SK-N-SH treated with all-trans-retinoic acid at 6 μM for 48 hours (cell line): Measurements from ENCODE around the gene XRCC4.

ENCODE experiments used
- ATAC-seq: fragments of 200-7000 bp; cut with Tn5 transposase; 3 replicates; pipeline ENCODE4 v1.9.1; 2020; ENCODE audit warnings: mild to moderate bottlenecking, moderate library complexity
- ARNTL ChIP-seq: fragments of 450-650 bp; formaldehyde crosslinking; IDR thresholded peaks from 2 replicates; pipeline ENCODE4 v1.5.0; 2020; ENCODE audit warnings: low read depth, mild to moderate bottlenecking, moderate library complexity, borderline replicate concordance
- CSDC2 ChIP-seq: fragments of 250-450 bp; sonication (Bioruptor Pico); IDR thresholded peaks from 2 replicates; pipeline ENCODE4 v1.5.0; 2020; ENCODE audit warnings: mild to moderate bottlenecking, moderate library complexity
- ESRRG ChIP-seq: fragments of 250-450 bp; sonication (Bioruptor Pico); IDR thresholded peaks from 2 replicates; pipeline ENCODE4 v1.6.1; 2021; ENCODE audit warnings: mild to moderate bottlenecking
- GLIS3 ChIP-seq: fragments of 250-450 bp; sonication (Bioruptor Pico); IDR thresholded peaks from 2 replicates; pipeline ENCODE4 v1.5.0; 2020; ENCODE audit warnings: mild to moderate bottlenecking, moderate library complexity
- ISL1 ChIP-seq: fragments of 250-450 bp; sonication (Bioruptor Pico); IDR thresholded peaks from 2 replicates; pipeline ENCODE4 v2.1.2; 2022; ENCODE audit warnings: mild to moderate bottlenecking, moderate library complexity
- OSR1 ChIP-seq: fragments of 250-450 bp; sonication (Bioruptor Pico); IDR thresholded peaks from 2 replicates; pipeline ENCODE4 v1.8.0; 2022; ENCODE audit warnings: moderate library complexity, mild to moderate bottlenecking, inconsistent platforms
- PPARA ChIP-seq: fragments of 250-450 bp; sonication (Bioruptor Pico); IDR thresholded peaks from 2 replicates; pipeline ENCODE4 v1.5.0; 2020; ENCODE audit warnings: mild to moderate bottlenecking, borderline replicate concordance
- TCF4 ChIP-seq: fragments of 250-450 bp; sonication (Bioruptor Pico); IDR thresholded peaks from 2 replicates; pipeline ENCODE4 v1.8.0; 2021; ENCODE audit warnings: mild to moderate bottlenecking, moderate library complexity, borderline replicate concordance
- ZFP3 ChIP-seq: fragments of 250-450 bp; sonication (Bioruptor Pico); IDR thresholded peaks from 2 replicates; pipeline ENCODE4 v1.5.0; 2020; ENCODE audit warnings: mild to moderate bottlenecking, moderate library complexity
- ZFP30 ChIP-seq: fragments of 450-650 bp; formaldehyde crosslinking; IDR thresholded peaks from 2 replicates; pipeline ENCODE4 v1.5.0; 2022; ENCODE audit warnings: mild to moderate bottlenecking, moderate library complexity
- ZNF565 ChIP-seq: fragments of 450-650 bp; formaldehyde crosslinking; conservative IDR thresholded peaks from 2 replicates; pipeline ENCODE4 v1.5.0; 2020; ENCODE audit warnings: low read depth, mild to moderate bottlenecking, moderate library complexity
- ZNF8 ChIP-seq: fragments of 450-650 bp; formaldehyde crosslinking; IDR thresholded peaks from 2 replicates; pipeline ENCODE4 v1.5.0; 2020; ENCODE audit warnings: mild to moderate bottlenecking, moderate library complexity
- TF ChIP-seq, protein P1 (sequence below): fragments of 250-450 bp; sonication (Bioruptor Pico); IDR thresholded peaks from 2 replicates; pipeline ENCODE4 v1.8.0; 2020; ENCODE audit warnings: mild to moderate bottlenecking, moderate library complexity, borderline replicate concordance
- TF ChIP-seq, protein P2 (sequence below): fragments of 250-450 bp; sonication (Bioruptor Pico); IDR thresholded peaks from 2 replicates; pipeline ENCODE4 v1.5.1; 2020; ENCODE audit warnings: low read depth, mild to moderate bottlenecking, moderate library complexity
- TF ChIP-seq, protein P3 (sequence below): fragments of 250-450 bp; sonication (Bioruptor Pico); IDR thresholded peaks from 2 replicates; pipeline ENCODE4 v1.5.1; 2021; ENCODE audit warnings: mild to moderate bottlenecking, moderate library complexity
- TF ChIP-seq, protein P4 (sequence below): fragments of 250-450 bp; sonication (Bioruptor Pico); IDR thresholded peaks from 2 replicates; pipeline ENCODE4 v1.5.0; 2020; ENCODE audit warnings: mild to moderate bottlenecking, moderate library complexity
- TF ChIP-seq, protein P5 (sequence below): fragments of 250-450 bp; sonication (Bioruptor Pico); IDR thresholded peaks from 2 replicates; pipeline ENCODE4 v1.8.0; 2021; ENCODE audit warnings: low read depth, mild to moderate bottlenecking, moderate library complexity, borderline replicate concordance

Gene XRCC4

DNA sequence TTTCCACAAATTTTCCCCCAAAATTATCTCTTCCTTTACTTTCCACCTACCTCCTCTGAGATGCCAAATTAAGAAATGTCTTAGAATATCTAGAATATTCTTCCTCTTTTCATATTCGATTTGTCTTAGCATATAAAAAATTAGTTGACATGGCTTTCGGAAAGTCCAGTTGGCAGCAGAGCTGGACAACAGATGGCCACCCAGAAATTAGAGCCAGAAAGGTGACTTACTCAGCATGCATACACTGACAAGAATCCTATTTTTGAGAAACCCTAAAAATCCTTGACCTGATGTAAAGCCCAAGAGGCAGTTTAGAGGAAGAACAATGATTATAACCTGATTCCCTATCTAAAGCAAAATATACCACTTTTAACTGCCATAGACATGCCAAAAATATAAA, 22.2 kb upstream of the XRCC4 start:
- TF ChIP-seq ISL1 (CRISPR knock-in tag) (no peak), CSDC2 (CRISPR knock-in tag) (no peak), ZNF8 (no peak), ZFP30 (CRISPR knock-in tag) (no peak), ZNF565 (no peak), ARNTL (no peak), ZFP3 (CRISPR knock-in tag) (no peak), OSR1 (no peak), PPARA (CRISPR knock-in tag) (no peak), TCF4 (no peak), GLIS3 (CRISPR knock-in tag) (no peak)
- TF ChIP-seq, protein P1, sequence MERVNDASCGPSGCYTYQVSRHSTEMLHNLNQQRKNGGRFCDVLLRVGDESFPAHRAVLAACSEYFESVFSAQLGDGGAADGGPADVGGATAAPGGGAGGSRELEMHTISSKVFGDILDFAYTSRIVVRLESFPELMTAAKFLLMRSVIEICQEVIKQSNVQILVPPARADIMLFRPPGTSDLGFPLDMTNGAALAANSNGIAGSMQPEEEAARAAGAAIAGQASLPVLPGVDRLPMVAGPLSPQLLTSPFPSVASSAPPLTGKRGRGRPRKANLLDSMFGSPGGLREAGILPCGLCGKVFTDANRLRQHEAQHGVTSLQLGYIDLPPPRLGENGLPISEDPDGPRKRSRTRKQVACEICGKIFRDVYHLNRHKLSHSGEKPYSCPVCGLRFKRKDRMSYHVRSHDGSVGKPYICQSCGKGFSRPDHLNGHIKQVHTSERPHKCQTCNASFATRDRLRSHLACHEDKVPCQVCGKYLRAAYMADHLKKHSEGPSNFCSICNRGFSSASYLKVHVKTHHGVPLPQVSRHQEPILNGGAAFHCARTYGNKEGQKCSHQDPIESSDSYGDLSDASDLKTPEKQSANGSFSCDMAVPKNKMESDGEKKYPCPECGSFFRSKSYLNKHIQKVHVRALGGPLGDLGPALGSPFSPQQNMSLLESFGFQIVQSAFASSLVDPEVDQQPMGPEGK, result no peak
- TF ChIP-seq, protein P2, sequence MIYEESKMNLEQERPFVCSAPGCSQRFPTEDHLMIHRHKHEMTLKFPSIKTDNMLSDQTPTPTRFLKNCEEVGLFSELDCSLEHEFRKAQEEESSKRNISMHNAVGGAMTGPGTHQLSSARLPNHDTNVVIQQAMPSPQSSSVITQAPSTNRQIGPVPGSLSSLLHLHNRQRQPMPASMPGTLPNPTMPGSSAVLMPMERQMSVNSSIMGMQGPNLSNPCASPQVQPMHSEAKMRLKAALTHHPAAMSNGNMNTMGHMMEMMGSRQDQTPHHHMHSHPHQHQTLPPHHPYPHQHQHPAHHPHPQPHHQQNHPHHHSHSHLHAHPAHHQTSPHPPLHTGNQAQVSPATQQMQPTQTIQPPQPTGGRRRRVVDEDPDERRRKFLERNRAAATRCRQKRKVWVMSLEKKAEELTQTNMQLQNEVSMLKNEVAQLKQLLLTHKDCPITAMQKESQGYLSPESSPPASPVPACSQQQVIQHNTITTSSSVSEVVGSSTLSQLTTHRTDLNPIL (CRISPR knock-in tag), result no peak
- TF ChIP-seq, protein P3, sequence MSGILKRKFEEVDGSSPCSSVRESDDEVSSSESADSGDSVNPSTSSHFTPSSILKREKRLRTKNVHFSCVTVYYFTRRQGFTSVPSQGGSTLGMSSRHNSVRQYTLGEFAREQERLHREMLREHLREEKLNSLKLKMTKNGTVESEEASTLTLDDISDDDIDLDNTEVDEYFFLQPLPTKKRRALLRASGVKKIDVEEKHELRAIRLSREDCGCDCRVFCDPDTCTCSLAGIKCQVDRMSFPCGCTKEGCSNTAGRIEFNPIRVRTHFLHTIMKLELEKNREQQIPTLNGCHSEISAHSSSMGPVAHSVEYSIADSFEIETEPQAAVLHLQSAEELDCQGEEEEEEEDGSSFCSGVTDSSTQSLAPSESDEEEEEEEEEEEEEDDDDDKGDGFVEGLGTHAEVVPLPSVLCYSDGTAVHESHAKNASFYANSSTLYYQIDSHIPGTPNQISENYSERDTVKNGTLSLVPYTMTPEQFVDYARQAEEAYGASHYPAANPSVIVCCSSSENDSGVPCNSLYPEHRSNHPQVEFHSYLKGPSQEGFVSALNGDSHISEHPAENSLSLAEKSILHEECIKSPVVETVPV (CRISPR knock-in tag), result no peak
- TF ChIP-seq, protein P4, sequence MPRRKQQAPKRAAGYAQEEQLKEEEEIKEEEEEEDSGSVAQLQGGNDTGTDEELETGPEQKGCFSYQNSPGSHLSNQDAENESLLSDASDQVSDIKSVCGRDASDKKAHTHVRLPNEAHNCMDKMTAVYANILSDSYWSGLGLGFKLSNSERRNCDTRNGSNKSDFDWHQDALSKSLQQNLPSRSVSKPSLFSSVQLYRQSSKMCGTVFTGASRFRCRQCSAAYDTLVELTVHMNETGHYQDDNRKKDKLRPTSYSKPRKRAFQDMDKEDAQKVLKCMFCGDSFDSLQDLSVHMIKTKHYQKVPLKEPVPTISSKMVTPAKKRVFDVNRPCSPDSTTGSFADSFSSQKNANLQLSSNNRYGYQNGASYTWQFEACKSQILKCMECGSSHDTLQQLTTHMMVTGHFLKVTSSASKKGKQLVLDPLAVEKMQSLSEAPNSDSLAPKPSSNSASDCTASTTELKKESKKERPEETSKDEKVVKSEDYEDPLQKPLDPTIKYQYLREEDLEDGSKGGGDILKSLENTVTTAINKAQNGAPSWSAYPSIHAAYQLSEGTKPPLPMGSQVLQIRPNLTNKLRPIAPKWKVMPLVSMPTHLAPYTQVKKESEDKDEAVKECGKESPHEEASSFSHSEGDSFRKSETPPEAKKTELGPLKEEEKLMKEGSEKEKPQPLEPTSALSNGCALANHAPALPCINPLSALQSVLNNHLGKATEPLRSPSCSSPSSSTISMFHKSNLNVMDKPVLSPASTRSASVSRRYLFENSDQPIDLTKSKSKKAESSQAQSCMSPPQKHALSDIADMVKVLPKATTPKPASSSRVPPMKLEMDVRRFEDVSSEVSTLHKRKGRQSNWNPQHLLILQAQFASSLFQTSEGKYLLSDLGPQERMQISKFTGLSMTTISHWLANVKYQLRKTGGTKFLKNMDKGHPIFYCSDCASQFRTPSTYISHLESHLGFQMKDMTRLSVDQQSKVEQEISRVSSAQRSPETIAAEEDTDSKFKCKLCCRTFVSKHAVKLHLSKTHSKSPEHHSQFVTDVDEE (CRISPR knock-in tag), result no peak
- TF ChIP-seq, protein P5, sequence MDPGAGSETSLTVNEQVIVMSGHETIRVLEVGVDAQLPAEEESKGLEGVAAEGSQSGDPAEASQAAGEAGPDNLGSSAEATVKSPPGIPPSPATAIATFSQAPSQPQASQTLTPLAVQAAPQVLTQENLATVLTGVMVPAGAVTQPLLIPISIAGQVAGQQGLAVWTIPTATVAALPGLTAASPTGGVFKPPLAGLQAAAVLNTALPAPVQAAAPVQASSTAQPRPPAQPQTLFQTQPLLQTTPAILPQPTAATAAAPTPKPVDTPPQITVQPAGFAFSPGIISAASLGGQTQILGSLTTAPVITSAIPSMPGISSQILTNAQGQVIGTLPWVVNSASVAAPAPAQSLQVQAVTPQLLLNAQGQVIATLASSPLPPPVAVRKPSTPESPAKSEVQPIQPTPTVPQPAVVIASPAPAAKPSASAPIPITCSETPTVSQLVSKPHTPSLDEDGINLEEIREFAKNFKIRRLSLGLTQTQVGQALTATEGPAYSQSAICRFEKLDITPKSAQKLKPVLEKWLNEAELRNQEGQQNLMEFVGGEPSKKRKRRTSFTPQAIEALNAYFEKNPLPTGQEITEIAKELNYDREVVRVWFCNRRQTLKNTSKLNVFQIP (CRISPR knock-in tag), result no peak
- no peak for ATAC-seq

DNA sequence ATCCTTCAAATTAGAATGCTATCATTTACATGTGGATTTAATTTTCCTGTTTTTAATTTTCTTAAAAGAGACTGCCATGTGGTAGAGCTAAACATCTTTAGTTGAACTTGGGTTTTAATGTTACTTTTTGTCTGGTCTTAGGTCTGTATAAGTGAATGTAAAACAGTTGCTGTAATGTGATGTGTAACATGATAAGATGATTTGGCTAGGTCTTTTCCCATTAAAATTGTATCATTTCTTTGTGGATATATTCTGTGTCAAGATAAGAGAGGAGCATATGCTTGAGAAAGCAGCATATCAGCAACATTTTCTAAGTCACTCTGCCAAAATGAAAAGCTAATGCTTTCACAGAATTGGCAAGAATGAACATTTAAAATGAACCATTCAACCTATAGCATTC, 18.6 kb upstream of the XRCC4 start:
- peak; percentile 59 for ATAC-seq
- TF ChIP-seq, protein P4 (CRISPR knock-in tag), result peak; percentile 75; the same call in 1 of the 2 replicates
- TF ChIP-seq TCF4 (peak; percentile 95), ISL1 (CRISPR knock-in tag) (peak; percentile 88), ESRRG (CRISPR knock-in tag) (0 out of 2 replicates have a peak, but pooled peaks have one; percentile 80), PPARA (CRISPR knock-in tag) (no peak)
- TF ChIP-seq, protein P3 (CRISPR knock-in tag), result peak; percentile 15; the same call in 1 of the 2 replicates
- TF ChIP-seq, protein P2 (CRISPR knock-in tag), result peak; percentile 73
- TF ChIP-seq, protein P5 (CRISPR knock-in tag), result no peak
